ENCODE results near the gene NINJ2.

Gene NINJ2

DNA sequence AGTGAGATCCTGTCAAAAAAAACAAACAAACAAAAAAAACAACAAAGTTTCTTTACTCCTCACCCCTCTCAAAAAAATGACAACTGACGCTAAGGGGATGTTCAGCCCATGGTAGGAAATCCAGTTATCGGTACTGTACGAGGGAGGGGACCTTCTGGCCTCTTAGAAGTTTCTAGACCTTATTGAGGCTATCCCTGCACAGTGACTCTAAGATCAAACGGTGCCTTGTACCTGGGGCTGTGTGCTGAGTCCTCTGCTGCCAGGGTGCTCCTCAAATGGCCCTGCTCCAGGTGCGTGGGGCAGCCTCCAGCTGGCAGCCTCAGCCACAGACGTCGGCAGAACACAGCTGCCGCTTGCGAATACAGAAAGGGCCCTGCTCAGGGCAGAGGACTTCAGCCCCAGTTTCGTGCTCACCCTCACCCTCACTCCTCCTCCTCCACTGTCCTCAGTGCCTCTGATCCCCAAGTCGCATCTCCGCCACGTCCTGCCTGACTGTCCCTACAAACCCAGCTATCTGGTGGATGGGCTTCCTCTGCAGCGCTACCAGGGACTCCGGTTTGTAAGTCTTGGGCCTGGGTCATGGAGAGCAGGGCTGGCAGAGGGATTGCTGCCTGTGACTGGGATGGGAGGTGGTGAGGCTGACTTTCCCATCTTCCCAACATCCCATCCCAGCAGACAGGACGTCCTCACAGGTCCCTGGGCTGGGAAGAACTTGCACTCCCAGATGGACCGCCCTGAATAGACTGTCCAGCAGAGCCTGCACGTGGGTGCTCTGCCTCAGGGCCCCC, 112.6 kb downstream of the NINJ2 start:
- no peak overlapping the region for H3K4me3 ChIP-seq (ENCODE audit: low read depth, low read length)
- no peak for DNase-seq (ENCODE audit: low read depth)
- TF ChIP-seq, protein P1, sequence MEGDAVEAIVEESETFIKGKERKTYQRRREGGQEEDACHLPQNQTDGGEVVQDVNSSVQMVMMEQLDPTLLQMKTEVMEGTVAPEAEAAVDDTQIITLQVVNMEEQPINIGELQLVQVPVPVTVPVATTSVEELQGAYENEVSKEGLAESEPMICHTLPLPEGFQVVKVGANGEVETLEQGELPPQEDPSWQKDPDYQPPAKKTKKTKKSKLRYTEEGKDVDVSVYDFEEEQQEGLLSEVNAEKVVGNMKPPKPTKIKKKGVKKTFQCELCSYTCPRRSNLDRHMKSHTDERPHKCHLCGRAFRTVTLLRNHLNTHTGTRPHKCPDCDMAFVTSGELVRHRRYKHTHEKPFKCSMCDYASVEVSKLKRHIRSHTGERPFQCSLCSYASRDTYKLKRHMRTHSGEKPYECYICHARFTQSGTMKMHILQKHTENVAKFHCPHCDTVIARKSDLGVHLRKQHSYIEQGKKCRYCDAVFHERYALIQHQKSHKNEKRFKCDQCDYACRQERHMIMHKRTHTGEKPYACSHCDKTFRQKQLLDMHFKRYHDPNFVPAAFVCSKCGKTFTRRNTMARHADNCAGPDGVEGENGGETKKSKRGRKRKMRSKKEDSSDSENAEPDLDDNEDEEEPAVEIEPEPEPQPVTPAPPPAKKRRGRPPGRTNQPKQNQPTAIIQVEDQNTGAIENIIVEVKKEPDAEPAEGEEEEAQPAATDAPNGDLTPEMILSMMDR (IDR thresholded peaks at IDR 0.05; ENCODE audit: control insufficient read depth, extremely low read depth, insufficient read depth): no peak

DNA sequence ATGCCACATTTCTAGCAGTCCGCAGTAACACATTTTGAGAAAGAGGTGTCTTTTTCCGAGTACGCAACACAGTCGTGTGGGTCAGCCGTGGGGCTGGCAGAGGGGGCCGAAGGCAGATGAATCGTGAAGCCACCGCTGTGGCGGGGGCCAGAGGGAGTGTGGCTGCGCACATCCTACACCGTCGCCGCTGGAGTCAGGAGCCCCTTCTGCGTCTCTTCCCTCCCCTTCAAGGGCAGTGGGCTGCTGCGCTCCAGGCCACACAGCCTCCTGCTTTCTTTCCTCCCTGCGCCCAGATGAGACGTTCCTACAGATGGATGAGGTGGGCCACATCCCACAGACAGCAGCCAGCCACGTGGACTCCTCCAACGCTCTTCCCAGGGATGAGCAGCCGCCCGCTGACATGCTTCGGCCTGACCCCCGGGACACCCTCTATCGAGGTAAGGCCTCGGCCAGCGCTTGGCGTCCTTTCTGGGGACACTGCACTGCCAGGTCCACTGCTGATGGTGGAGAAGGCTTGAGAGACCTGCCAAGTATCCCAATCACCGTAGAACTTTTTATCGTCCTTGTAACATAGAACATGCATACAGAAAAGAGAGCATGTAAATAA, 113.7 kb downstream of the NINJ2 start:
- TF ChIP-seq, protein P1 (IDR thresholded peaks at IDR 0.05; ENCODE audit: control insufficient read depth, extremely low read depth, insufficient read depth): no peak
- DNase-seq (ENCODE audit: low read depth): no peak
- H3K4me3 ChIP-seq (ENCODE audit: low read depth, low read length): no peak overlapping the region

DNA sequence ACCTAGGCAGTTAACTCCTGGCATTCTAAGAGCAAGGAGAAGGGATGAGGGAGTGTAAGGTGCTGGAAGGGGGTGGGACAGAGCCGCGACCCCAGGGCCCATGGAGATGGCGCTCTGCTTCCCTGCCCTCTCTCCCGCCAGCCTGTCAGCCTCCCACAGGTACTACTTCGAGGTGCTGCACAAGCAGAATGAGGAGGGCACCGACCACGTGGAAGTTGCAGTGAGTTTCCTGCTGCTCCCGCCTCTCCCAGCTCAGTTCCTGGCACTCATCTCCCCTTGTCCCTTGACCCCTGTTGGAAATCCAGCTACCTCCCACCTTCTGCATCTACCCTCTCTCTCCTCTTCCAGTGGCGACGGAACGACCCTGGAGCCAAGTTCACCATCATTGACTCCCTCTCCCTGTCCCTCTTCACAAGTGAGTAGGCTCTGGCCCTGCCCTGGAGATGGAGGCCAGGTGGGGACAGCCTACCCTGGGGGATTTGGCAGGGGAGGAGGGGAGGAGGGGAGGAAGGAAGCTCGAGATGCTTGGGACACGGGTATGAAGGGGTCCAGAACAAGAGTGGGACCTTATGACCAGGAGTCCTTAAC, 115.3 kb downstream of the NINJ2 start:
- no peak overlapping the region for H3K4me3 ChIP-seq (ENCODE audit: low read depth, low read length)
- TF ChIP-seq, protein P1 (IDR thresholded peaks at IDR 0.05; ENCODE audit: control insufficient read depth, extremely low read depth, insufficient read depth): no peak
- DNase-seq (ENCODE audit: low read depth): no peak

DNA sequence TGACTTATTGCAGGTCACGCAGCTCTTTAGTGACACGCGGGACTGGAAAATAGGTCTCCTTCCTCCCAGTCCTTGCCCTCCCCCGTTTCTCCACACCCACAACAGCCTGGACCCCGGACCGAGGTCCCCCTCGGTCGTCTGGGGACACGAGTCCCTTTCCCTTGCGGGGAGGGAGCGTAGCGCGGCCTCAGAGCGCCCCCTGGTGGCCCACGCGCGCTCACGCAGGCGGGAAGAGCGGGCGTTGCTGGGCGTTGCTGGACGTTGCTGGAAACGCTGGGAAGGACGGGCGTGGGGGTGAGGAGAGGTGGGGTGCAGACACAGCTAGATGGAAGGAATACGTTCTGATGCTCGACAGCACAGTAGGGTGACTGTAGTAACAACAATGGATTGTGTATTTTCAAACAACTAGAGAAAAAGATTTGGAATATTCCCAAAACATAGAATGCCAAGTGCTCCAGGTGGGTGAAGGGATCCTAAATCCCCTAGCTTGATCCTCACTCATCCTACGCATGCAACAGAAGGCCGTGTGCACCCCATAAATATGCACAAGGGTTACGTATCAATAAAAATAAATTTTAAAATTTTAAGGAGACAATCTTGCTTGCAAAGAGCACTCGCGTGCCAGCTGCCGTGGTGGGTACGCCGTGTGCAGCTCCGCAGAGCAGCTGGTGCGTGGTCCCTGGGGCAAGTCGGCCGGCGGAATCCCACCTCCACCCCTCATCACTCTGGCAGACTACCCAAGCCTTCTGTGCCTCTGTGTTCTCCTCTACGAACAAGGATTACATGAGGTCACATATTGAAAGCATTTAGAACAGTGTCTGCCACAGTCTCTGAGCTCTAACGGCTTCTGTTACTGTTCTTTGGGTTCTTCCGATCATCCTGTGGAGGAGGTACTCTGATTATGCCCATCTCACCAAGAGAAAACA, 116.1 kb downstream of the NINJ2 start:
- TF ChIP-seq, protein P1 (IDR thresholded peaks at IDR 0.05; ENCODE audit: control insufficient read depth, extremely low read depth, insufficient read depth): peak; percentile 100
- no peak for DNase-seq (ENCODE audit: low read depth)
- H3K4me3 ChIP-seq (ENCODE audit: low read depth, low read length): no peak overlapping the region

DNA sequence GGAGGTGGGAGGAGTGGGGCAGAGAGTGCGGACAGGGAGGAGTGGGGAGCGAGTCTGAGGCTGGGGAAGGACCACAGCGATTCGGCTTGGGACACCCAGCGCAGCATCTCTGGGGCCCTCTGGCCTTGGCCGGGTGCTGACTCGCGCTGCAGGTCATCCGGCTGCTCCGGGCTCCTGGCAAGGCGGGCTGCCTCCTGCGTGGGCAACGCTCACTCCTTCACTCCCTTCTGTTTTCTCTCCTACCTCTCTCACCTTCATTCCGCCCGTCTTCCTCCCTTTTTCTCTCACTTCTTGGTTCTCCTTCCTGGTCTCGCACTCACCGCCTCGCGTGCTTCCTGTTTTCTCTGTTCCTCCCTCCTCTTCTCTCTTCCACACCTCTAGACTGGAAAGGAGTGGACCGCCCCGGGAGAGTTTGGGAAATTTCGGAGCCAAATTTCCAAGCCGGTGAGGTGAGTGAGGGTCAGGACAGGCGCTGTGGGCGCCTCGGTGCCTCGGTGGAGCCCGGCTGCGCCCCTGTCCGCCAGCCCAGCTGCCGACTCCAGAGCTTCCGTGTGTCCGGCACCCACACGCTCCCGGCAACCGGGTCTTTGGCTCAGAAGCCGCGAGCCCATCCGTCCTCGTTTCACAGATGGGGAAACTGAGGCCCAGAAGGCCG, 116.9 kb downstream of the NINJ2 start:
- no peak overlapping the region for H3K4me3 ChIP-seq (ENCODE audit: low read depth, low read length)
- no peak for DNase-seq (ENCODE audit: low read depth)
- TF ChIP-seq, protein P1 (IDR thresholded peaks at IDR 0.05; ENCODE audit: control insufficient read depth, extremely low read depth, insufficient read depth): no peak

DNA sequence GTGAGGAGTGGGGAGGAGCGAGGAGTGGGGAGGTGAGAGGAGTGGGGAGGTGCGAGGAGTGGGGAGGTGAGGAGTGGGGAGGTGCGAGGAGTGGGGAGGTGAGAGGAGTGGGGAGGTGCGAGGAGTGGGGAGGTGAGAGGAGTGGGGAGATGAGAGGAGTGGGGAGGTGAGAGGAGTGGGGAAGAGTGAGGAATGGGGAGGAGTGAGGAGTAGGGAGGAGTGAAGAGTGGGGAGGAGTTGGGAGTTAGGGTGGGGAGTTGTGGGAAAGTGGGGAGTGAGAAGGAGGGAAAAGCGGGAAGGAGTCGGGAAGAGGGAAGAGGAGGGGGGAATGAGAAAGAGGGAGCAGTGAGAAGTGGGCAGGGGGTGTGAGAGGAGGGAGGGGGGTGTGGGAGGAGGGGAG, 117.4 kb downstream of the NINJ2 start:
- TF ChIP-seq, protein P1 (IDR thresholded peaks at IDR 0.05; ENCODE audit: control insufficient read depth, extremely low read depth, insufficient read depth): no peak

More for the DNA sequence above, 117.4 kb downstream of the NINJ2 start:
- no peak overlapping the region for H3K4me3 ChIP-seq (ENCODE audit: low read depth, low read length)
- no peak for DNase-seq (ENCODE audit: low read depth)

Measured in LNCaP clone FGC (cell line).